Measurements from ENCODE around the gene SIK1.
"Not testable (repeated sequence)": the region's sequence is repeated elsewhere in the genome, so short reads cannot be mapped to it uniquely, and the experiment has no call there.

SIK1 gene

DNA sequence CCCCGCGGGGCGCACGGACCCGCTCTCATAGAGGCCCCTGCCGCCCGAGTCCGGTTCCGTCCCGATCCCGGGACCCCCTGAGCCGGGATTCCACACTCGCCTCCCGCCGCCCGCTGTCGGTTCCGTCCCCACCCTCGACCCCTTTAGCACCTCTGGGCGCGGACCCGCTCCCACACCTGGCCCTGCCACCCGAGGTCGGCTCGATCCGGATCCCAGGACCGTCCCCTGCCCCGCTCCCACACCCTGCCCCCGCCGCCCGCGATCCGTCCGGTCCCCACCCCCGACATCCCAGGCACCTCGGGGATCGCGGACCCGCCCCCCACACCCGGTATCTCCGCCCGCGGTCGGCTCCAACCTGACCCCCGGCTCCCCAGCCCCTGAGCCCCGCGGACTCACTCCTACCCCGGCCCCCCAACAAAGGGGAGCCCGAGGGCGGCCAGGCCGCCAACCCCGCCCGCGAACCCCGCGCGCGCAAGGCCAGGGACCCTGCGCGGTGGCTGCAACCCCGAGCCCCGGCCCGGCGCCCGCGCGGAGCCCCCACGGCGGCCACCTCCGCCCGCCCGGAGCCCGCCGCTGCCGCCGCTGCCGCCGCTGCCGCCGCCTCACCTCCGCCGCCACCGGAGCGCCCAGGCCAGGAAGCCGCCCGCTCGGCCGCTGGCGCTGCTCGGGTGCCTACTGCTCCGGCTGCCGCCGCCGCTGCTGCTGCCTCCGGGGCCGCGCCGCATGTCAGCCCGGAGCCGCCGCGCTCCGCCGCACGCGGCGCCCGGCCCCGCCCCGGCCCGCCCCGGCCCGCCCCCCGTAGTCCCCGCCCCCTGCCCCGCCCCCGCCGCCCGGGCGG lies at the start of gene SIK1:
SIK1 (minus strand) TSS at position 728 of the 838 bp plus-strand sequence. CDS start 953 bp downstream, outside the sequence.
- DNase-seq (ENCODE audit: low read depth), result not testable (repeated sequence)

- DNase-seq (ENCODE audit: low read depth), result not testable (repeated sequence)
These were observed 44.8 kb upstream of the SIK1 start for GRCh38 chr21:43471597-43472242.

- DNase-seq (ENCODE audit: low read depth), result not testable (repeated sequence)
These were observed 43.0 kb upstream of the SIK1 start for GRCh38 chr21:43469719-43470458.

DNA sequence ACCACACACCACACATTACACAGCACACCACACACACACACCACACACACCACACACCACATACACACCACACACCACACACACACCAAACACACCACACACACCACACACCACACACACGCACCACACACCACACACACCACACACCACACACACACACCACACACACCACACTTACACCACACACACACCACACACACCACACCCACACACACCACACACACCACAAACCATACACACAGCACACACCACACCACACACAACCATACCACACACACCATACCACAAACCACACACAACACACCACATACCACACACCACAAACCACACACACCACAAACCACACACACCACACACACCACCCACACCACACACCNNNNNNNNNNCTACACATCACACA lies 40.9 kb upstream of the SIK1 start:
- no peak for DNase-seq (ENCODE audit: low read depth)

GRCh38 chr21:43465159-43465558 lies 38.2 kb upstream of the SIK1 start:
- DNase-seq (ENCODE audit: low read depth), result not testable (repeated sequence)

DNA sequence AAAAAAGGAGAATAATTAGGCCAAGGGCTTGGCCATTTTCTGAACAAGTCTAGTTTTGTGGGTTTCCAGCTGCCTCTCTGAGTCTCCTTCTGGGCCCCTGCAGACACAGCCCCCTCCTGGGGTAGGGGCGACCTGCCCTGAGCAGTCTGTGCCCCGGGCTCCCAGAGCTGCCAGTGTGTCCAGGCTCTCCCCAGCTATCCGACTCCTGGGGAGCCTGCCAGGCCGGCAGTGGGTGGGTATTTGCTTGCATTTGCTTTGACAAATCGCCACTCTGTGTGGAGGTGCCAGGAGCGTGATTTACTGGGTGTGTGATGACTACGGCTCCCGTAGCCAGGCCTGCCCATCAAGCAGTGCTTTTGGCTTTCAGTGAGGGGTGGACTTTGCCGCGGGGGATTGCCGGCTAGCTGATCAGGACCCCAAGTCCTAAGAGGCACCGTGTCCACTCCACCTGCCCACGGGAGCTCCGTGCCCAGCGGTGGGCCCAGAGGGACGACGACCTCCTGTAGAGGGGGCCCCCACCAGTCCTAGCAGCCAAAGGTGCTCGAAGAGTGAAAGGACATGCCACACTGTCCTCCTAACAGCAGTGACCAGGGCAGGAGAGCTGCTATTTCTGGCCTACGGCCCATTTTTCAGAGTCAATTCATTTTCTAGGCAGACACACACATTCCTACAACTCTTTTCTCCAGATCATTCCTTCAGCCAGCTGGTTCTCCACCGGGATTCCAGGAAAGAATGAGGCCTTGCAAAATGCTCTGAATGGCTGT lies 36.7 kb upstream of the SIK1 start:
- not testable (repeated sequence) for DNase-seq (ENCODE audit: low read depth)

DNA sequence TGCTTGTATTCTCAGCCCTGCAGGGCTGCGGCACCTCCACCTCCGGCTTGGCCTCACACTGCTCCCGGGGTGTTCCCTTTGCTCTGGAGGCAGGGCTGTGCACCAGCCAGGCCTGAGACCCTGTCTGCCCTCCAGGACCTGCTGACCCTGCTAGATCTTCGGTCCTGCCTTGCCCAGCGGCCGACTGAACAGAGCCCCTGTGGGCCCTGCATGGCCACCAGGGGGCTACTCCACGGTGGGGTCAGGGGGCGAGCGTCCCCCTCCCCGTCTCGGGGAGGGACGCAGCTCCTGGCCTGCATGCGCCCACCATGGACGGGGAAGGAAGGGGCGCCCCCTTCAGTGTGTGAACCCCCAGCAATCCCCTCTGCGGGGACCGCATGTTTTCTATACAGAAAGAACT lies 36.0 kb upstream of the SIK1 start:
- not testable (repeated sequence) for DNase-seq (ENCODE audit: low read depth)

- not testable (repeated sequence) for DNase-seq (ENCODE audit: low read depth)
These were observed 33.5 kb upstream of the SIK1 start for GRCh38 chr21:43460475-43460874.

DNA sequence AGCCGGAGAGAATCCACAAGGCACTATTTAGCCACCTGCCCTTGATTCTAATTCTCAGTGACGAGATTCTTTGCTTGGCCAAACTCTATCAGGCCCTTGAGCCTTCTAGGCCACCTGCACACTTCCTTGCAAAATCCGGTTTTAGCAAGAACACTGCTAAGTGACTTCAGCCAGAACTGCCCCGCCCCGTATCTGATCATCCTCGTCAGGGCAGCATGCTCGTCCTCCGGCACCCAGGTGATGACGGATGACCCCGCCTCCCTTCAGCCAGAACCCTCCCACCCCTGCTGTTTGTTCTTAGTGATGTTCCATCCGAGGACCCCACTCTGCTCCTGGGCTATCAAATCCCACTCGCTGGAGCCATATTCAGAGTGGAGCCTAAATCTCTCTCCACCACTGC lies 32.1 kb upstream of the SIK1 start:
- DNase-seq (ENCODE audit: low read depth), result not testable (repeated sequence)

GRCh38 chr21:43456616-43457314 lies 29.8 kb upstream of the SIK1 start:
- not testable (repeated sequence) for DNase-seq (ENCODE audit: low read depth)

DNA sequence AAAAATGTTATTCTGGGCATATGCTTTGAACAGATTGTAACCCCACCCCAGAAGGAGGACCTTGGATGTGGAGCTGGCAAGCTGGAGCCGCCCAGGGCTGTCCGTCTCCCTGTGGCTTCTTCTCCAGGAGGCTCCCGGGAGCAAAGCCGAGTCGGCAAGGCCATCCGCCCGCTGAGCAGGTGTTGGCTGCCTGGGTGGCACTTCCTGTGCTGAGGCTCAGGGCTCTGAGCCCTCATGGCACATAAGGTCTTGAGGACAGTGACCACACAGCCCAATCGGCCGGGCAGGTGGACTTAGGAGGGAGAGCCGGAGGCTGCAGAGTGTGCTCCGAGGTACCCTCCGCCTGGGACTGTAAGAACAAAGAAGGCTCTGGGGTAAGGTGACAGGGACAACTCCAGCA lies 28.8 kb upstream of the SIK1 start:
- not testable (repeated sequence) for DNase-seq (ENCODE audit: low read depth)

DNA sequence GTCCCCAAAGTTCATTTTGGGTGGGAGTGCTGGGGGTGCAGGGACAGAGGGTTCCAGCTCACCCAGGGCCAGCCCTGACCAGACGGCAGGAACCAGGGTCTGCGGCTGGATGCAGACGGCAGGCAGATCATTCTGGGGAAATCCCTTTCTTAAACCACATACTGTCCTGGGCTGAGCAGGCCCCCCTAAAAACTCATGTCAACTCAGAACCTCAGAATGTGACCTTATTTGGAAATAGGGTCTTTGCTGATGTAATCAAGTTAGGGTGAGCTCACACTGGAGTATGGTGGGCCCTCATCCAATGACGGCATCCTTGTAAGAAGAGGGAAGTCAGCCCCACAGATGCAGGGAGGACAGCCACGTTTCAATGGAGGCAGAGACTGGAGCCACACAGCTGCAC lies 27.2 kb upstream of the SIK1 start:
- not testable (repeated sequence) for DNase-seq (ENCODE audit: low read depth)

- not testable (repeated sequence) for DNase-seq (ENCODE audit: low read depth)
These were observed 24.9 kb upstream of the SIK1 start for GRCh38 chr21:43451850-43452249.

GRCh38 chr21:43450287-43450686 lies 23.4 kb upstream of the SIK1 start:
- not testable (repeated sequence) for DNase-seq (ENCODE audit: low read depth)

DNA sequence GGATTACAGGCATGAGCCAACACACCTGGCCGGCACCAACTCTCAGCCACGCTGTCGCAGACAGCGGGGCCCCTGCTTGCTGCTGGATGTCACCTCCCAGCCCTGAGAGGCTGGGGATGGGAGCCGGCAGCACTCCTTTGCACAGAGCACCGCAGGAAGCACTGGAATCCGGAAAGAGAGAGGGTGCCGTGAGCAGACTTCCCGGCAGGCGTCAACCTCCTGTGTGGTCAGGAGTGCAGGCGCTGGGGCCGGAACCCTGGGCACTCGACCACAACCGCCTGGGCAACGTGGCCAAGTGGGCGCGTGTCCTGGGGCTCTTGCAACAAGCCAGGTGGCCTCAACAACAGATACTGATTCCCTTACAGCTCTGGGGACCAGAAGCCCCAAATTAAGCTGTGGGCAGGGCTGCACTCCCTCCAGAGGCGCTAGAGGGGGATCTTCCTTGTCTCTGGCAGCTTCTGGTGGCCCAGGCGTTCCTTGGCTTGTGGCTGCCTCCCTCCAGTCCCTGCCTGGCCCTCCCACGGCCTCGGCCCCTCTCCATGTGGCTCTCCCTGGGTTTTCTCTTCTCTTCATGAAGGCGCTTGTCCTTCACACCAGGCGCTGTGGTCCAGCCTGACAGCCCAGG lies 20.5 kb upstream of the SIK1 start:
- not testable (repeated sequence) for DNase-seq (ENCODE audit: low read depth)

DNA sequence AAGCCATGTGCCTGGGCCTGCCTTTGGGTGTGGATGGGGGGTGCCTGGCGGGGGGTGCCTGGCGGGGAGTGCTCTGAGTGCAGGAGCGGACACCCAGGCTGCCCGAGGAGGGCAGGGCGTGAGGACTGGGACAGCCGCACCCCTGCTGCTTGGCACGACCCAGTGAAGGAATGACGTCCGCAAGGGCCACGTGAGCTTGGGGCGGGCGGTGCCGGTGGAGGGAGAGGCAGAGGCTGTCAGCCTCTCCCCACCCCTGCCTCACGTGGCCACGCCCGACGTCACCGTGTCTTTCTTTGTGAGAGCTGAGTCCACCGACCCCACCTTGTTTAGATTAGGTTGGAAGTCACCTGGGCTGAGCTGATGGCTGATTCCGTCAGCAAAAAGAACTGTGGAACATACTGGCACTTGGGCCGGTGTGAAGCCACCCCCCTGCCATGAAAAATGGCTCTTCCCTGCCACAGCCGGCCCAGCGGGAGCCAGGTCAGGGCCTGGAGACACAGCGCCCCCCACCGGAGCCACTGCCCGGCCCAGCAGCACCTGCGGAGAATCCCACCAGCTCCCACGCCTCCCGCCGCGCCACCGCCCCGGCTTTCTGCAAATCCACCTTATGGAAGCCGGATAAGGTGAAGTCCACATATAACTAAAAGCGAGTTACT lies 19.5 kb upstream of the SIK1 start:
- not testable (repeated sequence) for DNase-seq (ENCODE audit: low read depth)

DNA sequence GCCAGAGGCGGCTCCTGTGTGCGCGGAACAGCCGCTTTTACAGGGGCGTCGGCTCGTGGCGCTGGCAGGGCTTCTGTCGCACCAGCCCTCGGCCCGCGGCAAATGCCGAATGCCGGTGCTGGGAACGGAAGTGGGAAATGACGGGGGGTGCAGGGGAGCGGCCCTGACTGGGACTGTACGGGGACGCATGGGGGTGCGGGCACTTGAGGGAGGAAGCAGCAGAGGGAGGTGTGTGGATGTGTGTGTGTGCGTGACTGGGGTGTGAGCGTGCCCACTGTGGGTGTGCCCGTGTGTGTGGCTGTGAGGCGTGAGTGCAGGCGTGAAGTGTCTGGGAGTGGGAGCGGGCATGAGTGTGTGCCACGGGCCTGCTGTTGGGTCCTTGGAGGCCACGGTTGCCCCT lies 17.6 kb upstream of the SIK1 start:
- not testable (repeated sequence) for DNase-seq (ENCODE audit: low read depth)

DNA sequence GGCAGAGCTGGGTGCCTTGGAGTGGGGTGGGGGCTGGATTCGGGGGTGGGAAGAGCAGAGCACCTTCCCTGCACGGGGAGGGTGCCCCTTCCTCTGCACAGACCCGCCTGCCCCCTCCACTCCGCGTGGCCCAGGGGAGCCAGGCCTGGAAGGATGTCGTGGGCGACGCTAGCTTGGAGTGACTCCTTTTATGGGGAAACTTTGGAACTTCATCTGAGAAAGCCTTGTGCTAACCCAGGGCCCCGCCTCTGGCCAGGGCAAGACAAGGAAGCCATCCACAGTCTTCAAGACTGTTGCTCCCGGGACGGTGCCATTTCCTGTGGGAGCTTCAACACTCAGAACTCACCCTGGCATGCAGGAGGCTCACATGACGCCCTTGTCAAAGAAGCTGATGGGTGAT lies 15.6 kb upstream of the SIK1 start:
- not testable (repeated sequence) for DNase-seq (ENCODE audit: low read depth)

- DNase-seq (ENCODE audit: low read depth), result not testable (repeated sequence)
These were observed 14.2 kb upstream of the SIK1 start for GRCh38 chr21:43440835-43441727.

All from amniotic epithelial cell (primary cell).